GM12801 (cell line): ENCODE results near the gene DCP1B.

ENCODE experiments used
- TF ChIP-seq, protein P1 (sequence below): IDR thresholded peaks from one replicate; pipeline ENCODE4 v1.5.1; 2011; ENCODE audit warnings: control low read depth; ENCODE audit not compliant: insufficient read length; ENCODE audit errors: extremely low read depth

The DCP1B gene

GRCh38 chr12:1915082-1915968, 88.9 kb downstream of the DCP1B start:
- TF ChIP-seq, protein P1, sequence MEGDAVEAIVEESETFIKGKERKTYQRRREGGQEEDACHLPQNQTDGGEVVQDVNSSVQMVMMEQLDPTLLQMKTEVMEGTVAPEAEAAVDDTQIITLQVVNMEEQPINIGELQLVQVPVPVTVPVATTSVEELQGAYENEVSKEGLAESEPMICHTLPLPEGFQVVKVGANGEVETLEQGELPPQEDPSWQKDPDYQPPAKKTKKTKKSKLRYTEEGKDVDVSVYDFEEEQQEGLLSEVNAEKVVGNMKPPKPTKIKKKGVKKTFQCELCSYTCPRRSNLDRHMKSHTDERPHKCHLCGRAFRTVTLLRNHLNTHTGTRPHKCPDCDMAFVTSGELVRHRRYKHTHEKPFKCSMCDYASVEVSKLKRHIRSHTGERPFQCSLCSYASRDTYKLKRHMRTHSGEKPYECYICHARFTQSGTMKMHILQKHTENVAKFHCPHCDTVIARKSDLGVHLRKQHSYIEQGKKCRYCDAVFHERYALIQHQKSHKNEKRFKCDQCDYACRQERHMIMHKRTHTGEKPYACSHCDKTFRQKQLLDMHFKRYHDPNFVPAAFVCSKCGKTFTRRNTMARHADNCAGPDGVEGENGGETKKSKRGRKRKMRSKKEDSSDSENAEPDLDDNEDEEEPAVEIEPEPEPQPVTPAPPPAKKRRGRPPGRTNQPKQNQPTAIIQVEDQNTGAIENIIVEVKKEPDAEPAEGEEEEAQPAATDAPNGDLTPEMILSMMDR = no peak

DNA sequence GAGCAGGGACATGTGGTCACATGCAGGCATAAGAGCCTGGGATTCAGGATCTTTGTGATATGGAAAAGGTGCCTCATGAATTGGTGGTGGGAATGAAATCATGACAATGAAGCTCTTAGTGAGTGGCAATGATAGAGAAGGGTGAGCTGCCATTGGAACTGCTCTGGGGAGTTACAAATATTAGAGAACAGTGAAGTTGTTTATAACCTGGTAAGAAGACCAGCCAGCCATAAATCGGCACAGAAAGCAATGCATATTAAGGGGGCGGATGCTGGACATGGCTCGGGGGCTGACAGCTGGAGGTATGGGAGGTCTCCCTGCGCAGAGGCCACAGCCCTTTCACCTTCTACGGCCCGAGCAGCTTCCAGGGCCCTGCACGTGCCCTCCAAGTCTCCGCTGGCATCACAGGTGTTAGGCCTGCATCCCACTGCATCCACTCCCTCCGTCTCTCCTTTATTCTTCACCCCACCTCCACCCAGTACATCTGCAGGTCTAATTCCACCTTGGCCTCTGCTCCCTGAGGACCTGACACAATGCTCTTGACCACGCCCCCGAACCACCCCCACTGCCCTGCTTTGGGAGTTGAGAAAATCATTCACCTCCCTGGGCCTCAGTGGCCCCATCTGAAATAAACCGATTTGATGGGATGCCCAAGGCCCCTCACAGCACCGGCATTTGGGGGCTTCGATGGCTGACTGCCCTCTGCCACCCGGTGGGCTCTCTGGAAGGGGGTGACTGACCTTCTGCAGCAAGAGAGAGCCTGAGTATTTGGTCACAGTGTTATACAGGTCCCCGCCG, 89.9 kb downstream of the DCP1B start:
- TF ChIP-seq, protein P1 = no peak

GRCh38 chr12:1913377-1914113, 90.7 kb downstream of the DCP1B start:
- TF ChIP-seq, protein P1 = no peak

DNA sequence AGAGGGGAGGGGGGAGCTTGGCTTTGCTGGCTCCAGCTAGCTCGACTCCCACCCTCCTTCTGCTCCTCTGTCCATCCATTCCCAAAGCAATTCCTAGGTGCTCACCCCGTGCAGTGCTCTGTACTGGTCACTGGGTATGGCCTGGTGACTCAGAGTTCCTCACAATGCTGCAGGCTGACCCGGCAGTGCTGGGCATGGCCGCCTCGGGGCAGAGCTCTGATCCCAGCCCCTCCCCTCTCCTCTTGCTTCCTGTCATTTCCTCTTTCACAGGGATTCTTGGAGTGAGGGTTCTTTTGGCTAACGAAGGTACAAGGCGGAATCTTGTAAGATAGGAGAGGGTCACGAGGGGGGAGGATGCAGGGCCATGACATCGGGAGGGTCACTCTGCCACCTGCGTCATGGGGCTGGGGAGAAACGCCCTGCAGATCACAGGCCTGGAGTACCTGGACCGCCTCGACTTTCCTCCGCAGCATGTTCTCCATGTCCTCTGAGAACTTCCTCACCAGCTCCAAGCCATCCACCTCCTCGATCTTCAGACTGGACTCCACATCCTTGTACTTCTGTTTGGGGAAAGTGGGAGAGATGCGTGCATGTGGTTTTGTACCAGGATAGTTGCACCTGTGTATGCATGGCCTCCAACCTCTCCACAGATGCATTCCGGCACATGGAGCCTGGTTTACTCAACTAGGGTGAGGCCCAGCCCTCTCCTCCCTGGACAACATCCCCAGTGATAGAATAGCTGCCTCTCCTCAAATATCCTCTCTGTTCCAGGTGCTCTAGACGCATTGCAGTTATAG, 91.5 kb downstream of the DCP1B start:
- TF ChIP-seq, protein P1 = no peak

DNA sequence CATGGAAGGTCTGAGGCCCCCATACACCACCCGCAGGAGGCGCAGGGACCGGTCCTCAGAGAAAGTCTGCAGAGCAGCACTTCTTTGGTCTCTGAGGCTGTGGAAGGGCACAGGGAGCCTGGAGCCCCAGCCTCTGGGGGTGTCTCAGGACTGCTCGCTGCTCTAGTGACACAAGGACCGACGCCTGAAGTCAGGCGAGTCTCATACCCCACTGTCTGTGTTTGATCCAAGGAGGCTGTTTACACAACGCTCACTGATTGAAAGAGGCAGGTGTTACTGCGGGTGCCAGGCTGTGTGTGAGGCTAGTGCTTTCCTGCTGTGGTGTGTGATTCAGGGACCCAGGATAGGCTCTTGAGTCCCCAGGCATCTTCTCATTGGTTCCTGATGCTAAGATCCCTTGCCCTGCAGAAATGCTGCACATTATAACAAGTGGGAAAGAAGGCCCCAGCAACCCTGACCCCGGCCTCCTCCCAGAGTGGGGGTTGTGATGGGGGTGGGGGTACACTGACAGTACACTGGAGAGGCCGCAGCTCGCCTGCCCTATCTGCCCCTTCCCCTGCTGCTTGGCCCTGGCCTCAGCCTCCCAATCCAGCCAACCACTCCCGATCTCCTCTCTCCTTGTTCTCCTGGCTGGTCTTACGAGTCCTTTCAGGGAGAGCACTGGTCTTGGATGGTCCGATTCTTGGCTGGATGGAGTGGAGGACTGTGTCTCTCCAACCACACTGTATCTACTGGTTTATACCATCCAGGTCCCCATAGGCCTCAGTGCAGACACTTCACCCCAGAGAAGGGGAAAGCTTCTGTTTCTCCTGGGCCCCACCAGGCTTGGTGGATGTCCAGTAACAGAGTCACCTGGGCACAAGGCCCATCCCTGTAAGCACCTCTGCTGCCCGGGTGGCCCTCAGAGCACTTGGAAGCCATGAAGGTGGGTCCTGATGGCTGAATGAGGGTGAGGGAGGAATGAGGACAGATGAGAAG, 92.4 kb downstream of the DCP1B start:
- TF ChIP-seq, protein P1 = no peak

DNA sequence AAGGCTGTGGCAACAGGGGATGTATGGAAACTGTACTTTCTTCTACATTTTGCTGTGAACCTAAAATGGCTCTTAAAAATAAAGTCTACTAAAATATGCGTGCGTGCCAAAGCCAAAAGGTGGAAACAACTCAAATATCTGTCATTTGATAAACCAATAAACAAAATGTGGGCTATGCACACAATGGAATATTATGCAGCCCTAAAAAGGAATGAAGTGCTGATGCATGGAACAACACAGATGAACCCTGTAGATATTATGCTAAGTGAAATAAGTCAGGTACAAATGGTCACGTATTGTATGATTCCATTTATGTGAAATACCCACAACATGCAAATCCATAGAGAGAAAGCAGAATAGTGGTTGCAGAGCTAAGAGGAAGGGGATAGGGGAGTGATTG, 93.8 kb downstream of the DCP1B start:
- TF ChIP-seq, protein P1 = no peak
